Measurements from ENCODE around the gene PHAF1. TPM values are rescaled to one million over a fixed set of nuclear protein-coding genes. Genes with fewer than 3 reads are reported as not detected.

Gene PHAF1
- total and polyA plus RNA-seq, 2 donors (not counting 1 experiment from before 2014, with no cell fraction given), result 18.3 to 21.5 TPM

DNA sequence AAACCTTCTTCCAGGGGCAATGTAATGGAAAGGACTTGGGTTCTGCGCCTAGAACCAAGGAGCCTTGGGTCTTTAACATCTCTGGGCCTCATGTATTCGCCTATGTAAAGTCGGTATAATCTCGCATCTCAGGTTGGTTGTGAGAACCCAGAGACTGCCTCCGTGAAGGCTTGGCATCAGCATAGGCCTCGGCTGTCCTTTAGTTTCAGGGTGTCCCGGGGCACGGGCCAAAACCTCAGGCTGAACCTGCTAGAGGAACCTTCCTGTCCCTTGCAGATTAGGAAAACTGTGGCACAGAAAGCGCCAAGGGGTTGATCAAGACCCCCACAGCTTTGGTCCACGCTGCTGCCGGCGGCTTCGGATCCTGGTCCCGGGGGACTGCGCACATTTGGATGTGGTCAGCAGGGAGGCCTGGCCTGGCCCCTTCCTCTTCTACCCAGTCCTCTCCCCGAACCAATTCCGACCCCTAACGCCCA is 772 bp upstream of the PHAF1 start:
- peak overlapping the region; percentile 67 for H3K4me2 ChIP-seq (ENCODE audit: extremely low read depth, insufficient read depth, low read length)
- H3K27ac ChIP-seq (ENCODE audit: insufficient read depth, low read length), result peak overlapping the region; percentile 65
- H4K20me1 ChIP-seq (ENCODE audit: control insufficient read depth, extremely low read depth, insufficient read depth, low read length), result no peaks in the 10 kb centered on the region
- peak overlapping the region in 2 of 4 experiments; percentile 46 to 99 for H3K4me3 ChIP-seq (replicated peaks in 1 of 4; ENCODE audit: control extremely low read depth in 1 of 4, insufficient read depth in 1 of 4, low read depth in 3 of 4, low read length in 4 of 4)
- no peaks in the 10 kb centered on the region for H3K27me3 ChIP-seq (ENCODE audit: control insufficient read depth, insufficient read depth, low read length)
- no peaks in the 10 kb centered on the region for H3K36me3 ChIP-seq (ENCODE audit: control insufficient read depth, insufficient read depth, low read length)
- H3K9ac ChIP-seq (ENCODE audit: insufficient read depth, low read length), result peak overlapping the region; percentile 41
- H3K4me1 ChIP-seq (ENCODE audit: control insufficient read depth, extremely low read depth, insufficient read depth, low read length), result peaks cover 10% of the 10 kb centered on the region
- DNase-seq (ENCODE audit: low read depth in 2 of 2), result no peak
- TF ChIP-seq, protein P1, sequence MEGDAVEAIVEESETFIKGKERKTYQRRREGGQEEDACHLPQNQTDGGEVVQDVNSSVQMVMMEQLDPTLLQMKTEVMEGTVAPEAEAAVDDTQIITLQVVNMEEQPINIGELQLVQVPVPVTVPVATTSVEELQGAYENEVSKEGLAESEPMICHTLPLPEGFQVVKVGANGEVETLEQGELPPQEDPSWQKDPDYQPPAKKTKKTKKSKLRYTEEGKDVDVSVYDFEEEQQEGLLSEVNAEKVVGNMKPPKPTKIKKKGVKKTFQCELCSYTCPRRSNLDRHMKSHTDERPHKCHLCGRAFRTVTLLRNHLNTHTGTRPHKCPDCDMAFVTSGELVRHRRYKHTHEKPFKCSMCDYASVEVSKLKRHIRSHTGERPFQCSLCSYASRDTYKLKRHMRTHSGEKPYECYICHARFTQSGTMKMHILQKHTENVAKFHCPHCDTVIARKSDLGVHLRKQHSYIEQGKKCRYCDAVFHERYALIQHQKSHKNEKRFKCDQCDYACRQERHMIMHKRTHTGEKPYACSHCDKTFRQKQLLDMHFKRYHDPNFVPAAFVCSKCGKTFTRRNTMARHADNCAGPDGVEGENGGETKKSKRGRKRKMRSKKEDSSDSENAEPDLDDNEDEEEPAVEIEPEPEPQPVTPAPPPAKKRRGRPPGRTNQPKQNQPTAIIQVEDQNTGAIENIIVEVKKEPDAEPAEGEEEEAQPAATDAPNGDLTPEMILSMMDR (conservative IDR thresholded peaks at IDR 0.05 in 1 of 2, IDR thresholded peaks at IDR 0.05 in 1 of 2; ENCODE audit: low read depth in 1 of 2, low read length in 2 of 2), result no peak
- TF ChIP-seq EZH2 (IDR thresholded peaks at IDR 0.05; ENCODE audit: low read length, missing control alignments), result no peak
- no peaks in the 10 kb centered on the region for H3K9me3 ChIP-seq (ENCODE audit: control insufficient read depth, insufficient read depth, low read depth, low read length)
- H3K79me2 ChIP-seq (ENCODE audit: control insufficient read depth, insufficient read depth, low read length), result peaks cover 35% of the 10 kb centered on the region
- H2AFZ ChIP-seq (ENCODE audit: low read length), result peak overlapping the region; percentile 96

DNA sequence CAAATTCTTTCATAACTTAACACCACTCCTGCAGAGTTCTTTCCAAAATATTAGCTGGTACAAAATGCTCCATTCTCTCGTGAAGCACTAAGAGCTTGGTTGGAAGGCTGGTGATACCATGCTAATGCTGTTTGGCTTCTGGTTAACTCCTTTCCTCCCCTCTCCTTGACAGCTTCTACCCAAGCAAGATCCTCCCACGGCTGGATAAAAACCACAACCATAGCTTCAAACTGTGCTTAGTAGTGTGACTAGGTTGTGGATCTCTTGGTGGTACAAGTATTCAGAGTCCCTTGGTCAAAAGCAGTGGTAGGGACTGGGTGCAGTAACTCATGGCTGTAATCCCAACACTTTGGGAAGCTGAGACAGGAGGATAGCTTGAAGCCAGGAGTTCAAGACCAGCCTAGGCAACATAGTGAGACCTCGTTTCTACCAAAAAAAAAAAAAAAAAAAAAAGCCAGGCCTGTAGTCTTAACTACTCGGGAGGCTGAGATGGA is 2.3 kb downstream of the PHAF1 start:
- Histone ChIP-seq H2AFZ (ENCODE audit: low read length) (no peak overlapping the region), H3K4me3 (replicated peaks in 1 of 4; ENCODE audit: control extremely low read depth in 1 of 4, insufficient read depth in 1 of 4, low read depth in 3 of 4, low read length in 4 of 4) (no peak overlapping the region), H3K9me3 (ENCODE audit: control insufficient read depth, insufficient read depth, low read depth, low read length) (no peaks in the 10 kb centered on the region), H3K79me2 (ENCODE audit: control insufficient read depth, insufficient read depth, low read length) (peaks cover 42% of the 10 kb centered on the region), H3K36me3 (ENCODE audit: control insufficient read depth, insufficient read depth, low read length) (no peaks in the 10 kb centered on the region), H3K27ac (ENCODE audit: insufficient read depth, low read length) (no peak overlapping the region), H3K4me2 (ENCODE audit: extremely low read depth, insufficient read depth, low read length) (no peak overlapping the region), H3K9ac (ENCODE audit: insufficient read depth, low read length) (no peak overlapping the region), H3K27me3 (ENCODE audit: control insufficient read depth, insufficient read depth, low read length) (no peaks in the 10 kb centered on the region), H3K4me1 (ENCODE audit: control insufficient read depth, extremely low read depth, insufficient read depth, low read length) (peaks cover 19% of the 10 kb centered on the region), H4K20me1 (ENCODE audit: control insufficient read depth, extremely low read depth, insufficient read depth, low read length) (no peaks in the 10 kb centered on the region)
- no peak for TF ChIP-seq EZH2 (IDR thresholded peaks at IDR 0.05; ENCODE audit: low read length, missing control alignments)
- TF ChIP-seq, protein P1 (conservative IDR thresholded peaks at IDR 0.05 in 1 of 2, IDR thresholded peaks at IDR 0.05 in 1 of 2; ENCODE audit: low read depth in 1 of 2, low read length in 2 of 2), result no peak
- no peak for DNase-seq (ENCODE audit: low read depth in 2 of 2)

DNA sequence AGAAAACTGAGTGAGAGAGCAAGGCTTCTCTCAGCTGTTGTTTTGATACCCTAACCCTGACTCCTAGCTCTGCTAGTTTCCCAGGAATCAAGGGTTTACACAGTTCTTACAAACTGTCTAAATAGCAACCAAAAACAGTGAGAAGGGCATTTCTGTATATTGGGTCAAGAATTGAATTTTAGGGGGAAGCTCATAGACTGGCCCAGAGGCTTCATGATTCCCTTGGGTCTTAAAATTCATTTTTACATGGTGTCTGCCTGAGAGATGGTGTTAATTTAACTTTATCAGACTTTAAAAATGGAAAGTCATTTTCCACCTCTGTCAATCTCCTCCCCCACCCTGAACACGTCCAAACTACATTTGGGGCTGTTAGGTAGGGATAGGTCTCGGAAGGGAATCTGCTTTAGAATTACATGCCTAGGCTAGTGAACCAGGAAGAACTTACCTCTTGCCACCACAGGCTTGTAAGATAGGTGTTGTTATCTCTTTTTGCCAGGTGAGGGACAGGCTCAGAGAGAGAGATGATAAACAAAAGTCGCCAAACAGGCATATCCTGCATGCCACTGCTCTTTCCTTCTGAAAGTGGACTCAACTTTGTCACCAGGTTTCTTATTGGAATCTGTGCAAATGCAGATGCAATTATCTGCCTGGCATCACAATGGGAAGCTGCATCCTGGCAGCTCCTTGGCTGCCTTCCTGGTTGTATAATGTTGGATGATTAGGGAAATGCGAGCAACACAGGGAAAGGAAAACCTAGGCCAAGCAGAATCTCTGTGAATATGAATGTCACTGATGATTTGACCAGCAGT is 3.1 kb downstream of the PHAF1 start:
- no peak for TF ChIP-seq EZH2 (IDR thresholded peaks at IDR 0.05; ENCODE audit: low read length, missing control alignments)
- TF ChIP-seq, protein P1 (conservative IDR thresholded peaks at IDR 0.05 in 1 of 2, IDR thresholded peaks at IDR 0.05 in 1 of 2; ENCODE audit: low read depth in 1 of 2, low read length in 2 of 2), result no peak
- no peaks in the 10 kb centered on the region for H4K20me1 ChIP-seq (ENCODE audit: control insufficient read depth, extremely low read depth, insufficient read depth, low read length)
- H3K79me2 ChIP-seq (ENCODE audit: control insufficient read depth, insufficient read depth, low read length), result peaks cover 46% of the 10 kb centered on the region
- no peak for DNase-seq (ENCODE audit: low read depth in 2 of 2)
- H3K27ac ChIP-seq (ENCODE audit: insufficient read depth, low read length), result no peak overlapping the region
- no peak overlapping the region for H3K4me3 ChIP-seq (replicated peaks in 1 of 4; ENCODE audit: control extremely low read depth in 1 of 4, insufficient read depth in 1 of 4, low read depth in 3 of 4, low read length in 4 of 4)
- no peaks in the 10 kb centered on the region for H3K9me3 ChIP-seq (ENCODE audit: control insufficient read depth, insufficient read depth, low read depth, low read length)
- no peaks in the 10 kb centered on the region for H3K27me3 ChIP-seq (ENCODE audit: control insufficient read depth, insufficient read depth, low read length)
- no peak overlapping the region for H3K9ac ChIP-seq (ENCODE audit: insufficient read depth, low read length)
- H3K36me3 ChIP-seq (ENCODE audit: control insufficient read depth, insufficient read depth, low read length), result no peaks in the 10 kb centered on the region
- no peak overlapping the region for H3K4me2 ChIP-seq (ENCODE audit: extremely low read depth, insufficient read depth, low read length)
- peaks cover 19% of the 10 kb centered on the region for H3K4me1 ChIP-seq (ENCODE audit: control insufficient read depth, extremely low read depth, insufficient read depth, low read length)
- no peak overlapping the region for H2AFZ ChIP-seq (ENCODE audit: low read length)
